GM19372 (cell line): Measurements from ENCODE around the gene ATM.
"Not testable (repeated sequence)": the region's sequence is repeated elsewhere in the genome, so short reads cannot be mapped to it uniquely, and the experiment has no call there.

Experiments used
- ATAC-seq: cut with Tn5 transposase; IDR thresholded peaks from one replicate; pipeline ENCODE4 v1.9.1; 2021; ENCODE audit warnings: mild to moderate bottlenecking, low read depth, moderate library complexity; ENCODE audit not compliant: unreplicated experiment

ATM gene

DNA sequence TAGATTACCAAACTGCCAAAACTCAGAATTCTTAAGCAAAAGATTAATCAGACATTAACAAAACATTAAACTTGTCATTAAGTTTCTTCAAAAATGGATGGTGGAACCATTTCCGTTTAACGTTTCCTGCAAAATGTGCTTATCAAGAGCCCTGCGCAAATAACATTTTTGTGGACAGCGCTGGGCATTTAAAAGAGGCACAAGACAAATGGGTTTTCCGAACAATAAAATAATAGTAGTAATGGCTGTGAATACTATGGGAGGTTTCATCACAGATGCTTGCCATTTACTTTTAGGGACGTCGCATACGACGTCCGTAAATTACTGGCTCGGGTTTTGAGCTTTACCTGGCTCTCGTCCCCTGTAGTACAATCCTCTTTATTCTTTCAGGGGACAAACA, 1.5 kb upstream of the ATM start:
- ATAC-seq = no peak

DNA sequence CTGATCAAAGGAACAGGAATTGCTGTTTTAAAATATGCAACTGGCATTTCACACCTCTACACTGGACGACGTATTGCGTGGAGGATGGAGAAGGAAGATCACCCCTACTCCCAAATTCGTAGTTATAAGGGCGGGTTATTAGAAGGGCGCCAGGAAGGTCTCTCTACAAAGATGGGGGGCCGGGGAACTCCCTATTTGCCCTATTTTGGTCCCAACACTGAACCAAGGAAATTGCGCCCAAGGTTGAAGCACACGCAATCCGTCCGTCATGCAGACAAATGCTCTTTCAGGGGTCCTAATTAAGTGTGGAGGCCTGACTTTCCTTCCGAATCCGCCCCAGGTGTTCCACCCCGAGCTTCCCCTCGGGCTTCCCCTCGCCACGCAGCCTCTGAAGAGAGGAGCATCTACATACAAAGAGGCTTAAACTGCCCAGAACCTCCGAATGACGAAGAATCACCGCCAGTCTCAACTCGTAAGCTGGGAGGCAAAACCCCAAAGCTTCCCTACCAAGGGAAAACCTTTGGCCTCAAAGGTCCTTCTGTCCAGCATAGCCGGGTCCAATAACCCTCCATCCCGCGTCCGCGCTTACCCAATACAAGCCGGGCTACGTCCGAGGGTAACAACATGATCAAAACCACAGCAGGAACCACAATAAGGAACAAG, 825 bp upstream of the ATM start:
- no peak for ATAC-seq

DNA sequence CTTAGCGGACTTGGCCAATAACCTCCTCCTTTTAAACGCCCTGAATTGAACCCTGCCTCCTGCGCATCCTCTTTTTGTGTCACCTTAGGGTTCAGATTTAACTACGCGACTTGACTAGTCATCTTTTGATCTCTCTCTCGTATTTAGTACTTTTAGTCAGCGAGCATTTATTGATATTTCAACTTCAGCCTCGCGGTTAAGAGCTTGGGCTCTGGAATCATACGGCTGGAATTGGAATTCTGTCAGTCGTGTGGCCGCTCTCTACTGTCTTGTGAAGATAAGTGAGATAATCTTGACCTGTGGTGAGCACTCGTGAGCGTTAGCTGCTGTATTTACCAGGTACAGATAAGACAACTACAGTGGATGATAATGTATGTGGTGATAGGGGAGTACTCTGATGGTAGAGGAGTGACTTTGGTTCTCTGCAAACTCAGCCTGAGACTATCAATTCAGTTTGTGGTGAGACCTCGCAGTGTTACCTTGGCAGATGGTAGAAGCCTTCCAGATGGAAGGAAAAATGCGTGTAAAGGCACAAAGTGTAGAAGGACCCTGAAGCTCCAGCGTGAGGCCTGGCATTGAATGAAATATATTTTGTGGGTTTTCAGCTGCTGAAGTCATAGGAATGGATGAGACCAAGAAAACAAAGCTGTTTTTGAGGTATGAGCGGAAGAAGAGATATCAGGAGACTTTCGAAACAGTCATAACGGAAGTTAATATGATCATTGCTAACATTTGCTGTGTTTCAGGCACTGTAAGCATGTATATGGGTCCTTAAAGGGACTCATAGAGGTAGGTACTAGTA, 682 bp downstream of the ATM start:
- ATAC-seq = no peak

DNA sequence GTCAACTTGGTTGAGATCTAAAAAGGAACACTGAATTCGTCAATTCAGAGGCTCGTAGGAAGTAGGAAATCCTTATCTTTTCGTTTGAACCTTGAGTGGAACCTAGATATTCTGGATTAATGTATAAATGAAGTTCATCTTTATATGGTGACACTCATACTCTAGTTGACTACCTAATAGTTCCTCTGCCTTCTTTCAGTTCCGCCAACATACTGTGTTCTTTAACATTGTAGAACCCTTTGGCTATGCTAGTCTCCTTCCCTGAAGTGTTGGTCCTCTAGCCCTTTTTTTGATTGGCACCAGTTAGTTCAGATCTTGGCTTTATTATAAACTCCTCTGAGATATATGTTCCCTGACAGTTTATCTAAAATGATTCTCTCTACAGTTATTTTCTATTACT, 1.5 kb downstream of the ATM start:
- ATAC-seq = no peak

DNA sequence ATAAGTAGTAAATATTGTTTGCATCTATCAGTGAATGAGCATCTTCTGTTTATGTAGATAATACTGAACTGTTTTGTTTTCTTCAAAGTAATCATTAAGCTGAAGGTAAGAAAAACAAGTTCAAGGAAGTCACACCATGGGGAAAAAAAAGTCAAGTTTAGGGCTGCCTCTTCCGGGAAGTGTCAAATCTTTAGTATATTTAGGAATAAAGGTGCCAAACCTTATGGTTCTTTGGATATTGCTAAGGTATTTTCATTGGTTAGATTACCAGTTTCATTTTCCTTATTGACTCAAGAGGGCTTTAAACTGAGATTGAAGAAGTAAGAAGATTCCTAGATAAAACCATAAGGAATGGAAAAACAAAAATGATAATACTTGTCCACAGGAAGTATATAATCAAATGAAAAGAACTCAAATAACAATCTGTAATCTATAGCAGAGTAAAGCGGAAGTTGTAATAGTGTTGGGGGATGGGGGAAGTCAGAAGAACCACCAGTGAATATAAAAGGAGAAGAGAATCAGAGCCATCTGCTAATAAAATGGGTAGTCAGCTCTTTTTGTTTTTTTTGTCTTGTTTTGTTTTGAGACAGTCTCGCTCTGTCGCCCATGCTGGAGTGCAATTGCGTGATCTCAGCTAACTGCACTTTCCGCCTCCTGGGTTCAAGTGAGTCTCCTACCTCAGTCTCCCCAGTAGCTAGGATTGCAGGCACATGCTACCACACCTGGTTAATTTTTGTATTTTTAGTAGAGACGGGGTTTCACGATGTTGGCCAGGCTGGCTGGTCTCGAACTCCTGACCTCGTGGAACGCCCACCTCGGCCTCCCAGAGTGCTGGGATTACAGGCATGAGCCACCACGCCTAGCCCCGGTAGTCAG, 2.3 kb downstream of the ATM start:
- ATAC-seq = no peak

DNA sequence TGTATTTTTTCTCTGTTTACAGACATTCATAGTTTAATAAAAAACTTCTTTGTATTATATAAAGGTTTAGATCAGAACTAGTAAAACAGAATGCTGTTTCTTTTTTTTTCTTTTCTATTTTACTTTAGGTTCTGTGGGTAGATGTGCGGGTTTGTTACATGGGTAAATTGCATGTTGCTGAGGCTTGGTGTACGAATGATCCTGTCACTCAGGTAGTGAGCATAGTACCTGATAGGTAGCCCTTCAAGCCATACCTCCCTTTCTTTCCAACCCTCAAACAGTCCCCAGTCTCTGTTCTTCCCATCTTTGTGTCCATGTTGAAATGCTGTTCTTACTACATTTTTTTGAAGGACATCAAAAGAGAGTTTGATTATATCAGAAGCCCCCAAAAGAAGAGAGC, 3.2 kb downstream of the ATM start:
- ATAC-seq = no peak

DNA sequence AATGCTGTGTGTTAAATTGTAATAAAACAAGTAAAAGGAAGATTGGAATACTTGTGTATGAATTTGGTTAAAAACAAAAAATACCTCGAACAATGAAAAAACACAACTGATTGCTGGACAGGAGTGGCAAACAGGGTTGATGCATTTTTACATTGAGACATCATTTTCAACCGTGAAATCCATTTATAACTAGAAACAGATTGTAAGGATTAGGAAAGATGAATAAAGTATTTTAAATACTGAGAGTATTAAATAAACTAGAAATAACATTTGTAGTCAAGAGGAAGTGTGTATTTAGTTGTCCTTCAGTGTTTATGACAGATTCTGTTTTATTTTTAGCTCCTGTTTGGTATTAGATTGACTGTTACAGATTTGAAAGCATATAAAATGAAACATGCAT, 5.4 kb downstream of the ATM start:
- no peak for ATAC-seq

DNA sequence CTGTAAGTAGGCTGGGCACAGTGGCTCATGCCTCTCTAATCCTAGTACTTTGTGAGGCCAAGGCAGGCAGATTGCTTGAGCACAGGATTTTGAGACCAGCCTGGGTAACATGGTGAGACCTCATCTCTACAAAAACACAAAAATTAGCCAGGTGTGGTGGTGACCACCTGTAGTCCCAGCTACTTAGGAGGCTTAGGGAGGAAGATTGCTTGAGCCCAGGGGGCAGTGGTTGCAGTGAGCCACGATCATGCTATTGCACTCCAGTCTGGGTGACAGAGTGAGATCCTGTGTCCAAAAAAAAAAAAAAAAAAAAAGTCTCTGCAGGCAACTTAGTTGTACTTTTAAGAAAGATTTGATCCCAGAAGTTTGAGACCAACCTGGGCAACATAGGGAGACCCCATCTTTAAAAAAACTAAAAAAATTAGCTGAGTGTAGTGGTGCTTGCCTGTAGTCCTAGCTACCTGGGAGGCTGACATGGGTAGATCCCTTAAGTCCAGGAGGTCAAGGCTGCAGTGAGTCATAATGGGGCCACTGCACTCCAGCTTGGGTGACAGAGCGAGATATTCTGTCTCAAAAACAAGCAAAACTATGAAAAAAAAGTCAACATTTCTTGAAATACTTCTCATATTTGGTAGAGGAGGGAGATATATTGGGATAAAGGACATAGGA, 10.5 kb downstream of the ATM start:
- ATAC-seq = no peak

DNA sequence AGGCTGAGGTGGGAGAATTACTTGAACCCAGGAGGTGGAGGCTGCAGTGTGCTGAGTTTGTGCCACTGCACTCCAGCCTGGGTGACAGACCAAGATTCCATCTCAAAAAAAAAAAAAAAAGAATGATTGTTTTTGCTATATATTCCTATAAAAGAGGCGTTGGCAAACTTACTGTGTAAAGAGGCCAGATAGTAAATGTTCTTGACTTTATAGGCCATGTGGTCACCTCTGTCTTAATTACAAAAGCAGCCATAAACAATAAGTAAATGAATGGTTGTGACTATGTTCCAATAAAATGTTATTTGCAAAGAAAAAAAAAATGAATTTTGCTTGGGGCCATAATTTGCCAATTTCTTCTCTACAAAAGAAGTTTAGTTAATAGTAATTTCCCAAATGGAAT, 12.3 kb downstream of the ATM start:
- no peak for ATAC-seq

DNA sequence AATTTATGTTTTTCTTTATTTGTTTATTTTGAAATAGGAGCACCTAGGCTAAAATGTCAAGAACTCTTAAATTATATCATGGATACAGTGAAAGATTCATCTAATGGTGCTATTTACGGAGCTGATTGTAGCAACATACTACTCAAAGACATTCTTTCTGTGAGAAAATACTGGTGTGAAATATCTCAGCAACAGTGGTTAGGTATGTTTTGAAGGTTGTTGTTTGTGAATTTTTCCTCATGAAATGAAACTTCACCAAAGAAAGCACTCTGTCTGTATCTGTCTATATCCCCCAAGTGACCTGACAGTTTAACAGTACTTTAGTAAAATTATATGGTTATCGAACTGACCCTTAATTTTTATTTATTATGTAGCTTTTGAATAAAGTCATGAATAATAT, 12.8 kb downstream of the ATM start:
- no peak for ATAC-seq

DNA sequence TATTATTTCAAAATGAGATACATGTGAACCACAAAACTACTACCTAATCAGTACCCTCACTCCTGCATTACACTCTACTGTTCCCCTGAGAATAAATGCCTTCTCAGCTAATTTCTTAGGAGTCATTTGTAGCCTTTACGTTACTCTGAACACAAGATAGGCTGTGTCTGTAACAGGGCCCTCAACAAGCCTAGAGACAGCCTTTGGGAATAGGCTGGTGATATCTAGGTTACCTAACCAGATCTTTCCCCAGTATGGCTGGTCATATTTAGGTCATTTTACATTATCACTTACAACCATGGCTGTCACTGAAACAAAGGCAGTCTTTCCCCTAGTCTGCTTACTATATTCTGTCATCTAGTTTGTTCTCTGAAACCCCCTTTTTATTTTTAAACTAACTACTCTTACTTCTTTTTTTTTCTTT, 14.2 kb downstream of the ATM start:
- no peak for ATAC-seq

DNA sequence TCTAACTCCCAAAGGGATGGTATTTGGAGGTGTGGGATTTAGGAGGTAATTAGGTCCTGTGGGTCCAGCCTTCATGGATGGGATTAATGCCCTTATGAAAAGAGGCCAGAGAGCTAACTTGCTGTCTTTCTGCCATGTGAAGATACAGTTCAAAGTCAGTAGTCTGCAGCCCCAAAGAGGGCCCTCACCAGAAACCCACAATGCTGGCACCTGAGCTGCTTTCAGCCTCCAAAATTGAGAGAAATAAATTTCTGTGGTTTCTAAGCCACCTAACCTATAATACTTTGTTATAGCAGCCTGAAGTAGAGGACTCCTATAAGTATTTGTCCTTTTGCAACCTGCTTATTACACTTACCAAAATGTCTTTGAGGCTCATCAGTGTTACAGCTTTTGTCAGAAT, 16.2 kb downstream of the ATM start:
- ATAC-seq = no peak

DNA sequence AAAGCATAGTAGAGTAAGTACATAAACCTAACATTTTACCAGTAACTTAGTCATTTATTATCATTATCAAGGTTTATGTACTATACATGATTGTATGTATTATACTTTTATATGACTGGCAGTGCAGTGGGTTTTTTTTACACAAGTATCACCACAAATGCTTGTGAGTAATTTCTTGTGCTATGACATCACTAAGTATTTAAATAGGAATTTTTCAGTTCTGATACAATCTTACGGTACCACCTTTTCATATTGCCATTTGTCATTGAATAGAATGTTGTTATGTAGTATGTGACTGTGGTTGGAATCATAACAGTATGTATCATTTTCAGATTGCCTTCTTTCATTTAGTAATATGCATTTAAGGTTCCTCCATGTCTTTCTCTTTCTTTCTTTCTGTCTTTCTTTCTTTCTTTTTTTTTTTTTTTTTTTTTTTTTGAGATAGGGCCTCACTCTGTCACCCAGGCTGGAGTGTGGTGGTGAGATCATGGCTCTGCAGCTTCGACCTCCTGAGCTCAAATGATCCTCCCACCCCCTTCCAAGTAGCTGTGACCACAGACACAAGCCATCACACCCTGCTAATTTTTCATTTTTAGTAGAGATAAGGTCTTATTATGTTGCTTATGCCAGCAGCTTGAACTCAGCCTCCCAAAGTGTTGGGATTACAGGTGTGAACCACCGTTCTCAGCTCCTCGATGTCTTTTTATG, 18.6 kb downstream of the ATM start:
- ATAC-seq = no peak

DNA sequence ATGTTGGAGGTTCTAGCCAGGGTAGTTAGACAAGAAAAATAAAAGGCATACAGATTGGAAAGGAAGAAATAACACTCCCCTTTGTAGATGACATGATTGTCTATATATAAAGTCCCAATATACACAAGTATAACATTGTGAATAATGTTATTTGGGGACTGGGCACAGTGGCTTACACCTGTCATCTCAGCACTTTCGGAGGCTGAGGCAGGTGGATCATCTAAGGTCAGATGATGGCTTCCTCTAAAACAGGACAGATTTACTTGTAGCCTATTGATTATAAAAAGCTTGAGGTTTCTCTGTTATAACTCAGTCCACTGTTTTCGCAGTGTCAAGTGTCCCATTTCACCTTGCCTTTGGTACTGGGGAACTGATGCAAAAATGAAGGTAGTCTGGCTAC, 19.6 kb downstream of the ATM start:
- ATAC-seq = no peak

DNA sequence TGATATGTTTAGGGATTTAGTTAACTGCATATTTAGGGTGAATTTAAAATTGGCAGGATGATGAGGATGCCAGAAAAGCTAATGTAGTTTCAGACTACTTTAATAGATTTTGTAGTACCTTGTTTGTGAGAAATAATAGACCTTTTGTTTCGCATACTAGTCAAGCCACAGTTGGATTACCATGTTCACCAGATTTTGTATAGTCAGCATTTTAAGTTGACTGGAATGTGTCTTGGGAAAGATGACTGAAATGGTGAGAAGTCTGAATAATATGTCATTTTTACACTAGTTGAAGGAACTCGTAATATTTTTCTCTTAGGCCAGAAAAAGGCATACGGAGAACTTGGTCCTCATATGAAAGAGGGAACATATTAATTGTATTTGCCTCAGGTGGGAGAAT, 23.4 kb downstream of the ATM start:
- ATAC-seq = no peak

DNA sequence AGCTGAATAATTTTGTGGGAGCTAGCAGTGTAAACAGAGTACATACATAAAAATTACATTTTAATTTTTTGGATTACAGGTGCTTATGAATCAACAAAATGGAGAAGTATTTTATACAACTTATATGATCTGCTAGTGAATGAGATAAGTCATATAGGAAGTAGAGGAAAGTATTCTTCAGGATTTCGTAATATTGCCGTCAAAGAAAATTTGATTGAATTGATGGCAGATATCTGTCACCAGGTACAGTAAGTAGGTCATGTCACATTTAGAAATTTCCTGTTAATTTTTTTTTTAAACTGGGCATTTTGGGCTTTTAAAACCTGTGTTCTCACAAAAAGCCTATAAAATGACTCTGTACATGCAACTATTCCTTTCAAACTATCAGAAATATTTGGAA, 24.0 kb downstream of the ATM start:
- ATAC-seq = no peak

DNA sequence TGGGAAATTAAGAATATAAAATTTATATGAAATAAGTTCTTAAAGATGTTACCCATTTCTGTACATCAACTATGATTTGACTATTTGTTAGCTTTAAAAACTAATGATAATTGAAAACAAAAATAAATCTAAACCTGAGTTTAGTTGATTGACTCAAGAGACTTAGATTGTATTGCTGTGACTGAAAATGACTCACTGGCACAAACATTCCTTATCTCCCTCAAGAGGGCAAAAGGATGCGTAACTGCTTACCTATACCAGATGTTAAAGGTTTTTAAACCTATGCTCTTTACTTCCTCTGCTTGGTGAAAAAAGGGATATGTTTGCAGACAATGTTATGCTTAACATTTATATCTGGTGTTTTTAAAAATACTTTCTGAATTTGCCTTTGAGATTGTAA, 30.3 kb downstream of the ATM start:
- ATAC-seq = no peak

DNA sequence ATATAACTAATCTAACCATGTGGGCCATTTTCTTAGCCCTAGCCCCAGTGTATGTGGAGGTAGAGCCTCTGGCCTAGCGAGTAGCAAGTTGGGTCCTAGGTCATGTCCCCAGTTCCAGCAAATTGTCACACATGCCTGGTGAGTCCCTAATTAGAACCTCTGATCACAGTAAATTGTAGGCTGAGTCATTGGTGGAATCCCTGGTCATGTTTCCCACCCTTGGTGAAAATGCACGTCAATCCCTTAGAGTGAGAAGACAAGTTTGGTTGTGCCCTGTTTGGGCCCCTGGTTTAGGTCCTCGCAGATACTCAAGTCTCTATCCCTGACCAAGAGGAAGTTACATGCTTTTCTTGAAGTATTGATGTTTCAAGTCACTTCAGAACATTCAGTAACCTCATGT, 46.7 kb downstream of the ATM start:
- ATAC-seq = no peak

DNA sequence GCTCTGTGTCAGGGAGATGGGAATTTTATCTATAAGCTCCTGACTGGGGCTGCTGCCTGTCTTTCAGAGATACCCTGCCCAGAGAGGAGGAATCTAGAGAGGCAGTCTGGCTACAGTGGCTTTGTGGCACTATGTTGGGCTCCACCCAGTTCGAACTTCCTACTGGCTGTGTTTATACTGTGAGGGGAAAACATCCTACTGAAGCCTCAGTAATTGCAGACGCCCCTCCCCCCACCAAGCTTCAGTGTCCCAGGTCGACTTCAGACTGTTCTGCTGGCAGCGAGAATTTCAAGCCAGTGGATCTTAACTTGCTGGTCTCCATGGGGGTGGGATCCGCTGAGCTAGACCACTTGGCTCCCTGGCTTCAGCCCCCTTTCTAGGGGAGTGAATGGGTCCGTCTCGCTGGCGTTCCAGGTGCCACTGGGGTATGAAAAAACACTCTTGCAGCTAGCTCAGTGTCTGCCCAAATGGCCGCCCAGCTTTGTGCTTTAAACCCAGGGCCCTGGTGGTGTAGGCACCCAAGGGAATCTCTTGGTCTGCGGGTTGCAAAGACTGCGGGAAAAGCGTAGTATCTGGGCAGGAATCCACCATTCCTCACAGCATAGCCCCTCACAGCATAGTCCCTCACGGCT, 54.2 kb downstream of the ATM start:
- not testable (repeated sequence) for ATAC-seq

DNA sequence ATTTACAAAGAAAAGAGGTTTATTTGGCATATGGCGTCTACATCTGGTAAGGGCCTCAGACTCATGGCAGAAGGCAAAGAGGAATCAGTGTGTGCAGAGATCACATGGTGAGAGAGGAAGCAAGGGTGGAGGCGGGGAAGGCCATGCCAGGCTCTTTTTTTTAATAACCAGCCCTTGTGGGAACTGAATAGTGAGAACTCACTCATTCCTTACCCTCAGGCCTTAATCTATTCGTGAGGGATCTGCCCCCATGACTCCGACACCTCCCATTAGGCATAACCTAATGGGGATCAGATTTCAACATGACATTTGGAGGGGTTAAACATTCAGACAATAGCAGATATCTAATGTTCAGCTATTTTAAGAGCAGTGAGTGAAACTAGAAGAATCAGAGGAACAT, 55.7 kb downstream of the ATM start:
- no peak for ATAC-seq
